HG03108 (cell line): ENCODE measurements around the gene PURB.
A peak's percentile ranks its signal among the peaks of the same experiment; 100 is the strongest.
"Not testable (repeated sequence)": the region's sequence is repeated elsewhere in the genome, so short reads cannot be mapped to it uniquely, and the experiment has no call there.

Source experiments
- ATAC-seq: cut with Tn5 transposase; IDR thresholded peaks from one replicate; pipeline ENCODE4 v1.9.1; 2021; ENCODE audit warnings: moderate library complexity; ENCODE audit not compliant: unreplicated experiment

The PURB gene

GRCh38 chr7:44893710-44894234 is 8.4 kb upstream of the PURB start:
- no peak for ATAC-seq

GRCh38 chr7:44891791-44892190 is 6.5 kb upstream of the PURB start:
- no peak for ATAC-seq

DNA sequence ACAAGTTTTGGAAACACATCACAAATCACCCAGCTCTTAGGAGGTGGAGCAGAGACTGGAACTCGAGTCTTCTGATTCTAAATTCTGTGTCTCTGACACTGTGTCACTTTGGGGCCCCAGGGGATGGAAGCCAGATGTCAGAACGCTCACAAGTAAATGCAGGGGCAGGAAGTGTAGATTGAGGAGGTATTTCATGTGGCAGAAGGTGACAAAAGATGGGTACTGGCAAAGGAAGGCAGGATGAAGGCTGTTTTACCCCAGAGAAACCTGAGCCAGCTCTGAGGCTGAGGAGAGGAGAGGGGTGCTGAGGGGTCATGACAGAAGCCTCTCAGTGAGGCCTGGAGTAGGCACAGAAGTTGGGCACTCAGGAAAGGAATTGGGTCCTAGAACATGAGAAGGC is 6.0 kb upstream of the PURB start:
- ATAC-seq: no peak

DNA sequence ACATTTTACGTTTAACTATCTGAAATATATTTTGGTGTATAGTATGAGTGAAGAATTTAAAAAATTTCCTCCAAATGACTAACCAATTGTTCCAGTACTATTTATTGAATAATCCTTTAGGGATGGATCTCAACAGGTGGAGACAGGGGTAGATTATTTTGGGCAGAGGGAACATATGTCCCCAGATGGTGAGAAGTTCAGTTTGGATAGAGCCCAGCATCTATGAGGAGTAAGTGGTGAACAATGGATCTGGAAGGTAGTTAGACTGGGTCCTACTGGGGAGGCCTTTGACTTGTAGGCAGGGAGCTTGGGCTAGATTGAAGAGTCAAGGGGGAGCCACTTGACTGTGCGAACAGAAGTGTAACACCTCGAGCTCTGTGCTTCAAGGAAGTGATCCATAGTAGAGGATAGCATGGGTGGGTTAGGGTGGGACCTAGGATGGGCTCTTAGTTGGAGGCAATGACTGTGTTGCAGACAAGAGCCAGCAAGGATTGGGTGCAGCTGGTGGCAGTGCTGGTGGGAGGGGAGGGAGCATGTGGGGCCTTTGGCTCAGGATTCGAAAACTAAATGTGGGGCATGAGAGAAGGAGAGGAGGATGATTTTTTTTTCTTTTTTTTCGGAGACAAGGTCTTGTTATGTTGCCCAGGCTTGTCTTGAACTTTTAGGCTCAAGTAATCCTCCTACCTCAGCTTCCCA is 3.9 kb upstream of the PURB start:
- no peak for ATAC-seq

- no peak for ATAC-seq
Measured at GRCh38 chr7:44887293-44887692, 2.0 kb upstream of the PURB start.

- peak; percentile 18 for ATAC-seq
Measured at GRCh38 chr7:44884621-44885393, 523 bp downstream of the PURB start.

GRCh38 chr7:44883961-44884620 is 1.2 kb downstream of the PURB start:
- no peak for ATAC-seq

- no peak for ATAC-seq
Measured at GRCh38 chr7:44882899-44883298, 2.4 kb downstream of the PURB start.

GRCh38 chr7:44881610-44882009 is 3.7 kb downstream of the PURB start:
- no peak for ATAC-seq

DNA sequence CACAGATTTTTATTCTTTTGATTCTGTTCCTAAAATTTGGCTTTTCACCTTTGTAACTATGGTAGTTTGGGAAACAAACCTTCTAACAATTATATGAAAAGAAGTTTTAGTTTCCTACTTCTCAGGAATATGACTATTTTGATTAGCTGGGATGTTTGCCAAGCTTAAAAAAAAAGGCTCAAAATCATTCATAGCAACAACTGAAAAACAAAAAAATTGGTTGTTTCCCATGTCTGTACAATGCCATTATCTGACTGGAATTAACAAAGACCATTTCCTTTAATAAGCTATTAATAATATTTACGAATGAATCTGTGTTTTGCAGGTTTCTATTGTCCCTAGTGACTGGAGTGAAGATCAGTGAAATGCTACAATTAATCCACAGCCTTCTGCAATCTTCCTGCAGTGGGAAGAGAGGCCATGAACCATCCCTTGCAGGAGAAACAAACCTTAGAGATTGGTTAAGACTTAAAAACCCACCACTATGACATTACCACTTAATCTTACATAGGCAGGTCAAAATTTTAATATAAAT is 4.2 kb downstream of the PURB start:
- no peak for ATAC-seq

DNA sequence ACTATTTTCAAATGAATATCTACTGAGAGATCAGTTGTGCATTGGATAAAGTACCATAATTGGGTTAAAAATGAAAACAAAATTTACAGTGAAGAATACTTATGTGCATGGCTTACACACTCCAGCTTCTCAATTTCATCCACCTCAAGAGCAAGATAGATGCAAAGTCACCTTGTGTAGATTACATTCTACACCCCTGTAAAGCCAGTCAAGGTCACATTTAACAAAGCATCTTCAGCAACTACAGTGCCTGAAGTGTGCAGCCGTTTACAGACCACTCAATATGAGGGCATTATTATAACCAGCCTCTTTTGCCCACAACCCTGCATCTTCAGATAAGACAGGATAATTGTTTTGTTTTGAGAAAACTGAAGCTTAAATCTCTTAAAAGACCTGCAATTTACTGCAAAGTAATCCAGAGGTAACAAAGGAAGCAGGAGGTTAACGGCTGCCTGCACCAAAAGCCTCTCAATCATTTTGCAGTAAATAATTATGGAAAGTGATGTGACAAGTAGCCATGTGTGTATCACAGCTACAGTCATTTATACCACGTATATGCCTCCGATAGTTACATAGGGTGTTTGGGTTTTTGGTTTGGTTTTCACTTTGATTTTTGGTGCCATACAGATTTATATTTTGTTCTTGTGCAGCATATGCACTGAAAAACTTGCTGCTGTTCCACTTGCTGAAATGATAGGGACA is 4.9 kb downstream of the PURB start:
- no peak for ATAC-seq

- ATAC-seq: no peak
Measured at GRCh38 chr7:44876393-44876792, 8.9 kb downstream of the PURB start.

- no peak for ATAC-seq
Measured at GRCh38 chr7:44875241-44875640, 10.1 kb downstream of the PURB start.

DNA sequence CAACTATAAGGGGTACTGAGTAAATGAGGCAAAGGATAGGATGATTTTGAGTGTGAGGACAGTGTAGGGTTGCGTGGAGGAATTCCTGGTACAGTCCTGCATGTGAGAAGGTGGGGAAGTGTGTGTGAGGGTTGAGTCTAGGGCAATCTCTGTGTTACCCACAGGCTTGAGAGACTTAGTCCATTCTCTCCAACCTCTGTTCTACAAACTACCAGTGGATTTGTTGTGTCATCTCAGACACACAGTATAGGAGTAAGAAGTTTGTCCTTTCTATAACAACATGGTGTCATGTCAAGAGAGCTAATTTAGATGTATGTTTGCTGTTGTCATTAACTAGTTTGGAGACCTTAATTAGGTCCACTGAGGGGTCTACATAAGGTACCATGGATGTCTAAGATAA is 12.5 kb downstream of the PURB start:
- ATAC-seq: no peak

DNA sequence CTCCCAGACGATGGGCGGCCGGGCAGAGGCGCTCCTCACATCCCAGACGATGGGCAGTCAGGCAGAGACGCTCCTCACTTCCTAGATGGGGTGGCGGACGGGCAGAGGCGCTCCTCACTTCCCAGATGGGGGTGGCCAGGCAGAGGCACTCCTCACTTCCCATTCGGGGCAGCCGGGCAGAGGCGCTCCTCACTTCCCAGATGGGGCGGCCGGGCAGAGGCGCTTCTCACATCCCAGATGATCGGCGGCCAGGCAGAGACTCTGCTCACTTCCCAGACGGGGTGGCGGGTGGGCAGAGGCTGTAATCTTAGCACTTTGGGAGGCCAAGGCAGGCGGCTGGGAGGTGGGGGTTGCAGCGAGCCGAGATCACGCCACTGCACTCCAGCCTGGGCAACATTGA is 13.4 kb downstream of the PURB start:
- ATAC-seq: not testable (repeated sequence)

DNA sequence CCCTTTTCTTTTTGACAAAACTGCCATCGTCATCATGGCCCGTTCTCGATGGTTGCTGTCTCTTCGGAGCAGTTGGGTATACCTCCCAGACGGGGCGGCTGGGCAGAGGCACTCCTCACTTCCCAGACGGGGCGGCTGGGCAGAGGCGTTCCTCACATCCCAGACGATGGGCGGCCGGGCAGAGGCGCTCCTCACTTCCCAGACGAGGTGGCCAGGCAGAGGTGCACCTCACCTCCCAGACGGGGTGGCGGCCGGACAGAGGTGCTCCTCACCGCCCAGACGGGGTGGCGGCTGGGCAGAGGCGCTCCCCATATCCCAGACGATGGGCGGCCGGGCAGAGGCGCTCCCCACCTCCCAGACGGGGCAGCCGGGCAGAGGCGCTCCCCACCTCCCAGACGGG is 14.6 kb downstream of the PURB start:
- not testable (repeated sequence) for ATAC-seq

- not testable (repeated sequence) for ATAC-seq
Measured at GRCh38 chr7:44870336-44870735, 15.0 kb downstream of the PURB start.

DNA sequence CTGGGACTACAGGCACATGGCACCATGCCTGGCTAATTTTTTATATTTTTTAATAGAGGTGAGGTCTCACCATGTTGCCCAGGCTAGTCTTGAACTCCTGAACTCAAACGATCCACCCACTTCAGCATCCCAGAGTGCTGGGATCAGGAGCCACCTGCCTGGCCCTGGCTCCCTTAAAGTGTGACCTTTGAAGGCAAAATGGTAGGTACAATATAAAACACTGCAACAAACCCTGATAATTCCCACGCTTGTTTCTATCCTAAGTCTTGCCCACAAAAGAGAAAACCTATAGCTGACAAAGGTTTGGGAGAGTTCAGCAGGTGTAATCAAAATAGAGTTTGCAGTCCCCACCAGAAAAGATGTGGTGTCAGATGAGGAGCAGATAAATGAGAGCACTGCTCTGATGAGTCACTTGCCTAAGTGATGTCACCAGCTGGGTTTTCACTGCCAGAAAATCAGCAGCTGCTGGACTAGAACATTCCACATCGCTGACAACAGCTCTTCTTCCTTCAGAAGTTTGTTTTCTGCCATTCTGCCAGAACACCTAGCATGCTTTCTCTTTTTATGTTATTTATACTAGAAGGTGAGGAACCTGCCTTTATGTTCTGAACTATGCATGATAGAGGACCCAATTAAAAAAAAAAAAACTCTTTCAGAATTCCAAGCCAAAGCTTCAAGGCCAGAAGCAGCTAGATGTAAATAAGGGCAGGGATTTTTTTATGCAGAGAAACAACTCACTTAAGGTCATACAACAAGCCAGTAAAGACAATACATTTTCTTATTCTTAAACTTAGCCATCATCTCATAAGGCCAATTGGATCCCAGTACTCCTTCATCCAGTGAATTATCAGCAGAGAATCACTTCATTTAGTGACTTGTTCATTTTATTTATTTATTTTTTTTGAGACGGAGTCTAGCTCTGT is 18.0 kb downstream of the PURB start:
- no peak for ATAC-seq

- not testable (repeated sequence) for ATAC-seq
Measured at GRCh38 chr7:44861949-44862348, 23.4 kb downstream of the PURB start.

GRCh38 chr7:44858161-44858560 is 27.2 kb downstream of the PURB start:
- no peak for ATAC-seq
